ENCODE results near the gene KNL1.
A peak's percentile ranks its signal among the peaks of the same experiment; 100 is the strongest.

The KNL1 gene

GRCh38 chr15:40694688-40695468, 100.8 kb downstream of the KNL1 start, which contains the start of gene RAD51 (continued):
- peak; percentile 84 for TF ChIP-seq KLF17 (tag by site-specific recombination; IDR thresholded peaks at IDR 0.05)
- TF ChIP-seq FEZF1 (tag by site-specific recombination; IDR thresholded peaks at IDR 0.05) = no peak
- TF ChIP-seq ZNF121 (tag by site-specific recombination; IDR thresholded peaks at IDR 0.05) = peak; percentile 41; the same call in 1 of the 2 replicates
- TF ChIP-seq ZNF548 (tag by site-specific recombination; IDR thresholded peaks at IDR 0.05) = no peak
- no peak for TF ChIP-seq ZNF157 (tag by site-specific recombination; IDR thresholded peaks at IDR 0.05)
- 0 out of 2 replicates have a peak, but pooled peaks have one; percentile 31 for TF ChIP-seq ZNF391 (tag by site-specific recombination; IDR thresholded peaks at IDR 0.05; ENCODE audit: borderline replicate concordance, low read depth)
- TF ChIP-seq ZNF26 (tag by site-specific recombination; IDR thresholded peaks at IDR 0.05) = no peak
- peak; percentile 49; the same call in 1 of the 2 replicates for TF ChIP-seq ZNF398 (tag by site-specific recombination; IDR thresholded peaks at IDR 0.05)
- TF ChIP-seq ELK4 (IDR thresholded peaks at IDR 0.05; ENCODE audit: borderline replicate concordance, low read depth, low read length) = no peak
- no peak for TF ChIP-seq ZNF248 (tag by site-specific recombination; IDR thresholded peaks at IDR 0.05)
- no peak for TF ChIP-seq IKZF3 (tag by site-specific recombination; IDR thresholded peaks at IDR 0.05)
- no peak for TF ChIP-seq ZNF530 (tag by site-specific recombination; IDR thresholded peaks at IDR 0.05; ENCODE audit: low read depth)
- peak; percentile 72; the same call in 1 of the 2 replicates for TF ChIP-seq SP7 (tag by site-specific recombination; IDR thresholded peaks at IDR 0.05)
- peak; percentile 96 for TF ChIP-seq KLF16 (tag by site-specific recombination; IDR thresholded peaks at IDR 0.05)
- no peak for TF ChIP-seq SETDB1 (IDR thresholded peaks at IDR 0.05; ENCODE audit: insufficient read length, low read length)
- TF ChIP-seq PRDM10 (tag by site-specific recombination; IDR thresholded peaks at IDR 0.05) = peak; percentile 89
- TF ChIP-seq SP3 (tag by site-specific recombination; IDR thresholded peaks at IDR 0.05) = peak; percentile 96
- peak; percentile 93 for TF ChIP-seq ZBTB48 (tag by site-specific recombination; IDR thresholded peaks at IDR 0.05)
- 0 out of 2 replicates have a peak, but pooled peaks have one; percentile 77 for TF ChIP-seq GLI4 (tag by site-specific recombination; IDR thresholded peaks at IDR 0.05)
- no peak for TF ChIP-seq PRDM4 (tag by site-specific recombination; IDR thresholded peaks at IDR 0.05)
- no peak for TF ChIP-seq ZNF585B (tag by site-specific recombination; IDR thresholded peaks at IDR 0.05)
- no peak for TF ChIP-seq ZNF302 (tag by site-specific recombination; IDR thresholded peaks at IDR 0.05; ENCODE audit: low read depth)
- no peak for TF ChIP-seq ZNF223 (tag by site-specific recombination; IDR thresholded peaks at IDR 0.05)
- no peak for TF ChIP-seq OVOL3 (tag by site-specific recombination; IDR thresholded peaks at IDR 0.05)

All from HEK293 (cell line).